ENCODE data around the gene GDI2.

GDI2 gene

GRCh38 chr10:5813341-5814109, at the start of gene GDI2:
Gene GDI2, minus strand, starts transcription at chr10:5813434. Its CDS starts 176 bp downstream, at chr10:5813258.
- ChIA-PET CTCF (interaction anchor here (0.7 to 3.4 kb wide), 6 partner anchors 8 to 999 kb away, joined by 3 to 17 read pairs (median 5); partner anchors contain the start of genes ANKRD16 and FBH1), POLR2A (interaction anchor here (0.7 to 1.8 kb wide), 7 partner anchors 11 to 76 kb away, joined by 3 to 9 read pairs (median 4); partner anchors contain the start of genes ANKRD16 and FBH1)
- peak within 1 kb of the TSS; percentile 94 for H3K4me3 ChIP-seq (ENCODE audit: low read depth, low read length)
- DNase-seq (ENCODE audit: low read depth, low spot score): peak; percentile 70
- no peak for TF ChIP-seq CTCF (IDR thresholded peaks at IDR 0.05; ENCODE audit: insufficient read depth, low read length, missing control alignments)

GRCh38 chr10:5862360-5862961, 49.2 kb upstream of the GDI2 start:
- CTCF ChIA-PET: interaction anchor here (1.3 to 3.6 kb wide), 3 partner anchors 9 to 233 kb away, joined by 3 to 24 read pairs (median 6); no protein-coding TSS in a partner anchor
- H3K4me3 ChIP-seq (ENCODE audit: low read depth, low read length): no peak overlapping the region
- TF ChIP-seq CTCF (IDR thresholded peaks at IDR 0.05; ENCODE audit: insufficient read depth, low read length, missing control alignments): no peak
- POLR2A ChIA-PET: interaction anchor here (0.7 kb wide), 1 partner anchor 27 kb away, joined by 3 read pairs; the partner anchor contains the start of genes ANKRD16 and FBH1
- no peak for DNase-seq (ENCODE audit: low read depth, low spot score)

- CTCF ChIA-PET: interaction anchor here (2.6 kb wide), 1 partner anchor 12 kb away, joined by 16 read pairs; no protein-coding TSS in a partner anchor
- POLR2A ChIA-PET: no interaction called here
Observed at GRCh38 chr10:5860066-5860465, 46.8 kb upstream of the GDI2 start.

GRCh38 chr10:5858811-5859210, 45.6 kb upstream of the GDI2 start:
- ChIA-PET CTCF (interaction anchor here (0.6 to 1.9 kb wide), 6 partner anchors 9 to 61 kb away, joined by 3 to 9 read pairs (median 3); no protein-coding TSS in a partner anchor), POLR2A (no interaction called here)
- H3K4me3 ChIP-seq (ENCODE audit: low read depth, low read length): no peak overlapping the region
- DNase-seq (ENCODE audit: low read depth, low spot score): no peak
- no peak for TF ChIP-seq CTCF (IDR thresholded peaks at IDR 0.05; ENCODE audit: insufficient read depth, low read length, missing control alignments)

More at GRCh38 chr10:5860066-5860465, 46.8 kb upstream of the GDI2 start:
- no peak overlapping the region for H3K4me3 ChIP-seq (ENCODE audit: low read depth, low read length)
- no peak for TF ChIP-seq CTCF (IDR thresholded peaks at IDR 0.05; ENCODE audit: insufficient read depth, low read length, missing control alignments)
- no peak for DNase-seq (ENCODE audit: low read depth, low spot score)

- TF ChIP-seq CTCF (IDR thresholded peaks at IDR 0.05; ENCODE audit: insufficient read depth, low read length, missing control alignments): no peak
- POLR2A ChIA-PET: no interaction called here
- no peak overlapping the region for H3K4me3 ChIP-seq (ENCODE audit: low read depth, low read length)
- CTCF ChIA-PET: no interaction called here
- DNase-seq (ENCODE audit: low read depth, low spot score): no peak
Observed at GRCh38 chr10:5856701-5857004, 43.4 kb upstream of the GDI2 start.

Data from AG04449 (cell line).